KOPT-K1 (cell line): ENCODE data around the gene ODAM.

Experiments used
- H3K27ac ChIP-seq: fragments of 200-600 bp; sonication (generic); 2 replicates; pipeline ENCODE4 v1.5.1; 2016; ENCODE audit warnings: antibody characterized with exemption, mild to moderate bottlenecking, low read depth, low read length; ENCODE audit not compliant: poor library complexity, severe bottlenecking
- H3K36me3 ChIP-seq: fragments of 200-600 bp; sonication (generic); 2 replicates; pipeline ENCODE4 v1.5.1; 2017; ENCODE audit warnings: antibody characterized with exemption, mild to moderate bottlenecking, low read length, moderate library complexity; ENCODE audit not compliant: insufficient read depth
- H3K9me3 ChIP-seq: fragments of 200-600 bp; sonication (generic); 2 replicates; pipeline ENCODE4 v1.5.1; 2017; ENCODE audit warnings: antibody characterized with exemption, low read length, mild to moderate bottlenecking; ENCODE audit not compliant: insufficient read depth, poor library complexity, severe bottlenecking

Gene ODAM

GRCh38 chr4:70195425-70195824 is at the start of gene ODAM:
Gene ODAM, plus strand, starts transcription at chr4:70195725. Its CDS starts 819 bp downstream, at chr4:70196544.
- Histone ChIP-seq H3K27ac (no peak within 1 kb of the TSS), H3K9me3 (no peaks in the 10 kb centered on the region), H3K36me3 (no peaks in the 10 kb centered on the region)

DNA sequence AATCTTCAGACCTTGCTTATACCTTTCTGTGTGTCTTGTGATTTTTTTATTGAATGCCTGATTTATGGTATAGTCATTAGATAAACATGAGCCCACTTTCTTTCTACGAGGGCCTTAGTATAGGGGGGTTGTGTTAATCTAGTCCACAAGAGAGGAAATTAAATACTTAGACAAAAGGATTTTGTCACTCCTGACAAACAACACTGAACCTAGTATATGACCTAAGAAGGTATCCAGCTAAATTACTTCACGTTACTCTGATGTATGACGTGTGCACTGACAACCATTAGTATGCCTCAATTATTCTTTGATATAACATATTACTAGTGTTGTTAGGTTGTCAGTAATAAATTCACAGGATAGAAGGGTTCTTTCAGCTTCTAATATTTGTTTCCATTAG is 44.3 kb upstream of the ODAM start:
- H3K9me3 ChIP-seq = no peaks in the 10 kb centered on the region
- H3K27ac ChIP-seq = no peak overlapping the region
- H3K36me3 ChIP-seq = no peaks in the 10 kb centered on the region

GRCh38 chr4:70152088-70152487 is 43.4 kb upstream of the ODAM start:
- no peaks in the 10 kb centered on the region for H3K36me3 ChIP-seq
- H3K9me3 ChIP-seq = no peaks in the 10 kb centered on the region
- no peak overlapping the region for H3K27ac ChIP-seq

- H3K27ac ChIP-seq = no peak within 1 kb of the TSS
- H3K36me3 ChIP-seq = no peaks in the 10 kb centered on the region
- H3K9me3 ChIP-seq = no peaks in the 10 kb centered on the region
Observed at GRCh38 chr4:70153937-70154336, 41.6 kb upstream of the ODAM start, which contains the start of gene PRR27. Gene PRR27, plus strand, starts transcription at chr4:70154237. Its CDS starts 139 bp downstream, at chr4:70154376.

GRCh38 chr4:70158576-70158975 is 36.9 kb upstream of the ODAM start:
- Histone ChIP-seq H3K27ac (no peak overlapping the region), H3K9me3 (no peaks in the 10 kb centered on the region), H3K36me3 (no peaks in the 10 kb centered on the region)

DNA sequence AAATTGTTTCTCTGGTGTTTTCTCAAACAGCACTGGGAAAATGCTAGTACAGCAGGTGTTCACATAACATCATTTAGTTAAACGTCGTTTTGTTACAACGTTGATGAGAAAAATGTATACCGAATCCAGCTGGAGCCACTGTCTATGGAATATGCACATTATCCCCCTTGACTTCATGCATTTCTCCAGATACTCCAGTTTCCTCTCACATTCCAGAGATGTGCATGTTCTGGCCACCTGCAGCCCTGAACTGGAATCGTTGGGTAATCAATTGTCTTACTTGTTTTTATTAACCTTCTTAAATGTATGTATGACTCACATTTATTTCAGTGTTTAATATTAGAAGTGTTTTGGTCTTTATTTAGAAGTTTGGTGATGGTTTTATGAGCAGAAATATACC is 18.4 kb upstream of the ODAM start:
- H3K36me3 ChIP-seq = no peaks in the 10 kb centered on the region
- H3K9me3 ChIP-seq = no peaks in the 10 kb centered on the region
- H3K27ac ChIP-seq = no peak overlapping the region

- Histone ChIP-seq H3K27ac (no peak overlapping the region), H3K36me3 (no peaks in the 10 kb centered on the region), H3K9me3 (no peaks in the 10 kb centered on the region)
Observed at GRCh38 chr4:70178075-70178660, 17.4 kb upstream of the ODAM start.

DNA sequence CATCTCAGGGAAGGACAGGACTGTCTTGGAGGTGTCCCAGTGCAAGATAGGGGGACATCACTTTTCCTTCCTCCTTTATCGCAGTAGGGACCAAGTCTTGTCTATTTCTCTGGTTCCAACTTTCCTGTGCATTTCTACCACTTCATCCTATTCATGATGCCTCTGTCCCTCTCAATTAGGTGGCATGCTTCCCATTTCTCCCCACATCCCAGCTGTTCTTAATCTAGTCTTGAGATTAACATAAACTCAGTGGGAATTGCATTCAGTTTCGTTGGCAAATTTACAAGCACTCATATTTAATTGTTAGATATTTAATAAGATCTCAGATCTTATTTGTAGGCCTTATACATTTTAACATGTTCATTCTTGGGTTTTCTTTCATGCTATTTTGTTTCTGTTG is 15.7 kb upstream of the ODAM start:
- no peaks in the 10 kb centered on the region for H3K9me3 ChIP-seq
- no peaks in the 10 kb centered on the region for H3K36me3 ChIP-seq
- H3K27ac ChIP-seq = no peak overlapping the region

GRCh38 chr4:70181864-70182263 is 13.7 kb upstream of the ODAM start:
- H3K36me3 ChIP-seq = no peaks in the 10 kb centered on the region
- no peaks in the 10 kb centered on the region for H3K9me3 ChIP-seq
- no peak overlapping the region for H3K27ac ChIP-seq

DNA sequence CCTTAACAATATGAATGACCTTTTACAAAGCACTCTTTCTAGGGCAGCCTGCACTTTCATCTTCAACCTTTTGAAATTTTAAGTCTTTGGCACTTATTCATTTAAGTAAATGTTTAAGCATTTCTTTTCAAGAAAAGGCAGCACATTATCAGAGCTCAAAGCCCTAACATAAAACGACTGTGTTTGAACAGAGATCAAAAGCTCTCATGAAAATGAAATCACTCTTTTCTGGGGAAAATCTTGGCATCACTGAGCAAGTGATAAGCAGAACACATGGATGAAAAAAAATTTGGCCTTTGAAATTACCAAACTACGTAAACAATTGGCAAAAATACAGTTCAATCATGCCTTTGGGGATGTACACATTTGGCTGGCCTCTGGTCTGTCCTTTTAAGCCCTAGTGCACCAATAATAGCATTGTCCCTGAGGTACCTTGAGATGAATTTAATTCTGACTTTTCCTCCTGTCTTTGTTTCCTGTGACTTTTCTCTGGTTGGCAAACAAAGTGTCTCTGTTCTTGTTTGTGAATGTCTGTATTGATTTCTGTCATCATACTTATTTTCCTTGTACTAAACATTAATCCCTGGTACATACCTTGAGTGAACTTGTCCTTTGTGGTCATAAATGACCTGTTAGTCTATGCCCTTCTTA is 12.9 kb upstream of the ODAM start:
- Histone ChIP-seq H3K9me3 (no peaks in the 10 kb centered on the region), H3K36me3 (no peaks in the 10 kb centered on the region), H3K27ac (no peak overlapping the region)

GRCh38 chr4:70183168-70183939 is 12.2 kb upstream of the ODAM start:
- Histone ChIP-seq H3K36me3 (no peaks in the 10 kb centered on the region), H3K9me3 (no peaks in the 10 kb centered on the region), H3K27ac (no peak overlapping the region)

GRCh38 chr4:70183940-70184246 is 11.6 kb upstream of the ODAM start:
- Histone ChIP-seq H3K9me3 (no peaks in the 10 kb centered on the region), H3K27ac (no peak overlapping the region), H3K36me3 (no peaks in the 10 kb centered on the region)

DNA sequence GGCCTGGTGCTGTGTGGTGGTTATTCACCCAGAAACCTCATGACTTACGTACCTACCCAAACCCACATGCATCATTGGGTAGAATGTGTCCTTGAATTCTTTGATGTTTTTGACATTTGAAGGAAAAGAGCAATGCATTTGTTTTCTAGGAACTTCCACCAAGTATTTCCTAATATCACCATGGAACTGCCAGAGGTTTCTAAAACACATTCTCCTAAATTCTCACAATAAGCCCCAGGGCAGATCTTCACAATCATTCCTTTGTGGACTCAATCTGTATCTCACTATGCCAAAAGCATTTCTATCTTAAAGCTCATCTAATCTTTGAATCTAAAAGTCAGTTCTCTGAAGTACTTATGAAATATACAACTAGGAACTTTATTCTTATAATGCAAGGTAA is 8.3 kb upstream of the ODAM start:
- H3K27ac ChIP-seq = no peak overlapping the region
- H3K36me3 ChIP-seq = no peaks in the 10 kb centered on the region
- H3K9me3 ChIP-seq = no peaks in the 10 kb centered on the region

DNA sequence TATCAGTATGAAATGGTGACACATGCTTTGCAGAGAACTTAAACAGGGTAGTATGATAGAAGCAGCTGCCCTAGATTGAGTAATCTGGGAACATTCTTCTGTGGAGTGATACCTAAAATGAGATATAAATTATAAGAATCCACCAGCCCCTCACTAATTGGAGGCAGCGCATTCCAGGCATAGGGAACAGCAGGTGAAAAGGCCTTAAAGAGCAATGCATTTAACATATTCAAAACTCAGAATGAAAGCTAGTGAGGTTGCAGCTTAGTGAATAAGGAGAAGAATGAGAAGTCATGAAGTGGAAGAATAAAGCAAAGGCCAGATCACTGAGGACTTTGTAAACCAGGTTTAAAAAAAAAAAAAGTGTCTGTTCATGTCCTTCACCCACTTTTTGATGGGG is 4.9 kb upstream of the ODAM start:
- H3K27ac ChIP-seq = no peak overlapping the region
- H3K36me3 ChIP-seq = no peaks in the 10 kb centered on the region
- H3K9me3 ChIP-seq = no peaks in the 10 kb centered on the region

GRCh38 chr4:70191647-70192046 is 3.9 kb upstream of the ODAM start:
- Histone ChIP-seq H3K36me3 (no peaks in the 10 kb centered on the region), H3K27ac (no peak overlapping the region), H3K9me3 (no peaks in the 10 kb centered on the region)

DNA sequence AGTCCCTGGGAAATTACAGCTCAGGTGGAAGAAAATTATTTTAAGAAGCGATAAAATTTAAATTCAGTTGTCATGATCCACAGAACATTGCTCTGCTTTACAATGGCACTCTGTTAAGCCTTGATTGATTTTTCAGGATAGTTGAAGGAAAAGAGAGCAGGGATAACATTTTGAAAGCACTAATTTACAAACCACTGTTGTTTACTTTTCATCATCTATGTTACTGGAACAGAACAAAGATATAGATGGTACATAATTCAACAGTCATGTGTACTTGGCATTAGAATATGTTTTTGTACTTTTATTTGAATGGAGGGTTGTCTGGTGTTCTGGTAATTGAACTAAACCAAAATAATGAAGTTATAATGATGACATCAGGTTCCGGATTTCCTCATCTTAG is 2.6 kb upstream of the ODAM start:
- no peak overlapping the region for H3K27ac ChIP-seq
- no peaks in the 10 kb centered on the region for H3K36me3 ChIP-seq
- H3K9me3 ChIP-seq = no peaks in the 10 kb centered on the region
